ENCODE measurements around the gene DNAH8. TPM values are rescaled to one million over a fixed set of nuclear protein-coding genes. Genes with fewer than 3 reads are reported as not detected.

The DNAH8 gene
- total and polyA plus RNA-seq, 11 donors: 0.02 to 0.50 (median 0.02) TPM; not detected in 8

GRCh38 chr6:38750968-38751615, 36.0 kb downstream of the DNAH8 start:
- H3K27ac ChIP-seq: no peak overlapping the region
- H3K4me3 ChIP-seq: no peak overlapping the region
- WGBS, 4 donors: 42 to 70% (median 55%) methylated on average over 1 of the region's 1 CpG
- no peaks in the 10 kb centered on the region for H3K36me3 ChIP-seq
- H3K9me3 ChIP-seq: no peaks in the 10 kb centered on the region
- TF ChIP-seq CTCF (IDR thresholded peaks at IDR 0.05) (no peak), POLR2A (IDR thresholded peaks at IDR 0.05) (no peak)
- H3K27me3 ChIP-seq: peaks cover 0 to 19% (median 0%) of the 10 kb centered on the region in 9 donors
- DNase-seq (no peak), ATAC-seq (no peak)
- H3K4me1 ChIP-seq: no peaks in the 10 kb centered on the region
- intact Hi-C loops (cut with DNase I): no loop called here

DNA sequence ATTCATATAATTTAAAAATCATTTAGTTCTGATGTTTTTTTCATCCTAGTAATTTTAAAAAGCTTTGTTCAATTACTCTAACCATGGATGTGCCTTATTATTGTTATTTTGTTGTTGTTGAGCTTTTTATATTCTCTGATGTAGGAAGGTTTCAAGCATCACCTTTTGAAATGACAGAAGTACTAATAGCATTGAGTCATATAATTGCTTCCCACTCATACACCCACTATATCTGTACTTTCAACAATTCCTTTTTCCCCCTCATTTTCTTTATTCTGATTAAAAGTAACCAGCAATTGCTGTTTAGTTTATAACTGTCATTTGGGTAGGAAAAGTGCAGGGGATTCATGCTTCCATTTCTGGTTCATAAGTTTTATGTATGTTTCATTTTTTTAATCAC, 38.6 kb downstream of the DNAH8 start:
- H3K4me1 ChIP-seq: no peaks in the 10 kb centered on the region
- peaks cover 0 to 9% (median 0%) of the 10 kb centered on the region in 9 donors for H3K27me3 ChIP-seq
- DNase-seq (no peak), ATAC-seq (no peak)
- H3K9me3 ChIP-seq: no peaks in the 10 kb centered on the region
- TF ChIP-seq CTCF (IDR thresholded peaks at IDR 0.05) (no peak), POLR2A (IDR thresholded peaks at IDR 0.05) (no peak)
- intact Hi-C loops (cut with DNase I): no loop called here
- no peak overlapping the region for H3K4me3 ChIP-seq
- H3K36me3 ChIP-seq: no peaks in the 10 kb centered on the region
- no peak overlapping the region for H3K27ac ChIP-seq

DNA sequence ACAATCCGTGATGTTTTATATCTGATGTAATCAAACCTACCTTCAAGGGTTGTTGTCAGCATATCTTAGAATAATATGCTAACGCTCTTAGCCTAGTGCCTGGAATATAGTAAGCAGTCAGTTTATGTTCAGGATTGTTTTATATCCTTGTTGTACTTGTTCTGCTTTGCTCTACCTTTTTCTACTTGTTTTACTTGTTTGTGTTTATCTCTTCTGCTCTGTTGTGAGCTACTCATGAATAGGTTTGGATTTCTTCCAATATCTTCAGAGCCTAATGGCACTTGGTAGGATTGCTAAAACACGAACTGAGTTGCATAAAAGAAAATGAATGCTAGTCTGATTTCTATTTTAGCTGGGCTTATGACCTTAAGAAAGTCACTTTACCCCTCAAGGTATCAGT, 40.1 kb downstream of the DNAH8 start:
- no peak for ATAC-seq
- 55 to 66% (median 60%) methylated on average over 3 of the region's 3 CpGs for WGBS, 4 donors
- intact Hi-C loops (cut with DNase I): no loop called here
- Histone ChIP-seq H3K36me3 (no peaks in the 10 kb centered on the region), H3K9me3 (peaks cover 0 to 5% (median 0%) of the 10 kb centered on the region in 12 donors), H3K27me3 (peaks cover 0 to 3% (median 0%) of the 10 kb centered on the region in 9 donors), H3K27ac (no peak overlapping the region), H3K4me1 (no peaks in the 10 kb centered on the region), H3K4me3 (no peak overlapping the region)
- no peak for DNase-seq
- TF ChIP-seq CTCF (IDR thresholded peaks at IDR 0.05) (no peak), POLR2A (IDR thresholded peaks at IDR 0.05) (no peak)

DNA sequence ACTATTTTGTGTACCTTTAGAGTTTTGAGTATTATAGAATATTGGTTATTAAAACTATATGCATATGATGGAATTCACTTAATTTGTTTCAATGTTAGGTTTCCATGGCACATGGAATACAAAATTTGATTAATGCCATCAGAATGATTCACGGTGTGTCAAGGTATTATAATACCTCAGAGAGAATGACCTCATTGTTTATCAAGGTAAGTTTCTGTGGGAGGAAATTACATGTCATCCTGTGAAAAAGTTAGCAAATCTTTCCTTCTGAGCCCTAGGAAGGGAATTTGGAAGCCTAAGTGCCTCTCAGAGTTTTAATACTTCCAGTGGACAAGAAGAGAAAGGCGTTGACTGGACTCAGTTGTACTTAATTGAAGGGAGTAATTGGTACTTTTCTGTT, 40.8 kb downstream of the DNAH8 start:
- H3K4me1 ChIP-seq: no peaks in the 10 kb centered on the region
- DNase-seq: no peak
- intact Hi-C loops (cut with DNase I): no loop called here
- H3K4me3 ChIP-seq: no peak overlapping the region
- H3K27me3 ChIP-seq: peaks cover 0 to 3% (median 0%) of the 10 kb centered on the region in 9 donors
- no peak overlapping the region for H3K27ac ChIP-seq
- TF ChIP-seq CTCF (IDR thresholded peaks at IDR 0.05) (no peak), POLR2A (IDR thresholded peaks at IDR 0.05) (no peak)
- no peak for ATAC-seq
- 73 to 84% (median 80%) methylated on average over 2 of the region's 2 CpGs for WGBS, 4 donors
- no peaks in the 10 kb centered on the region for H3K36me3 ChIP-seq
- H3K9me3 ChIP-seq: peaks cover 0 to 11% (median 0%) of the 10 kb centered on the region in 12 donors
